Transverse colon (tissue), 4 donors: ENCODE results near the gene RLF. TPM values are rescaled to one million over a fixed set of nuclear protein-coding genes. Genes with fewer than 3 reads are reported as not detected.

Source experiments
- DNase-seq: peaks from one replicate; pipeline ENCODE4 v3.0.0-alpha.2; 2019
- H3K27ac ChIP-seq, 4 donors: fragments of 200-600 bp; sonication (generic); 2 replicates each; pipeline ENCODE4 v1.5.1; 2016 to 2018; ENCODE audit warnings: inconsistent platforms in 4 of 4
- H3K27me3 ChIP-seq: fragments of 200-600 bp; sonication (generic); 2 replicates; pipeline ENCODE4 v1.5.1; 2017; ENCODE audit warnings: inconsistent platforms
- H3K36me3 ChIP-seq, 4 donors: fragments of 200-600 bp; sonication (generic); 2 replicates each; pipeline ENCODE4 v1.5.1; 2017 to 2019; ENCODE audit warnings: inconsistent platforms in 4 of 4
- H3K4me1 ChIP-seq, 4 donors: fragments of 200-600 bp; sonication (generic); 2 replicates each; pipeline ENCODE4 v1.5.1; 2017 to 2020; ENCODE audit warnings: inconsistent platforms in 4 of 4
- H3K4me3 ChIP-seq, 4 donors: fragments of 200-600 bp; sonication (generic); 1 replicate in 1 of 4; 2 replicates in 3 of 4; pipeline versions ENCODE4 v1.5.1 to v1.6.1; 2017 to 2019; ENCODE audit warnings: inconsistent platforms in 4 of 4
- H3K9me3 ChIP-seq, 2 donors: fragments of 200-600 bp; sonication (generic); 2 replicates each; pipeline ENCODE4 v1.5.1; 2017 to 2019; ENCODE audit warnings: inconsistent platforms in 2 of 2
- CTCF ChIP-seq, 5 experiments: fragments of 200-600 bp in 3 of 5; fragments of 450-650 bp in 2 of 5; sonication (generic) in 3 of 5; IDR thresholded peaks; 1 replicate in 2 of 5; 2 replicates in 3 of 5; pipeline ENCODE4 v1.5.1; 2016 to 2017; ENCODE audit warnings: antibody characterized with exemption in 5 of 5, inconsistent platforms in 3 of 5, mild to moderate bottlenecking in 2 of 5, moderate library complexity in 1 of 5
- EP300 ChIP-seq: sonication (generic); formaldehyde crosslinking; IDR thresholded peaks from one replicate; pipeline ENCODE4 v1.6.1; 2017; ENCODE audit warnings: antibody characterized with exemption, low read depth
- POLR2A ChIP-seq: fragments of 450-650 bp; IDR thresholded peaks from one replicate; pipeline ENCODE4 v1.6.1; 2016; ENCODE audit warnings: antibody characterized with exemption, mild to moderate bottlenecking, moderate library complexity
- POLR2AphosphoS5 ChIP-seq, 3 donors: sonication (generic); formaldehyde crosslinking; IDR thresholded peaks; one replicate each; pipeline ENCODE4 v1.6.1; 2016; ENCODE audit warnings: antibody characterized with exemption in 3 of 3
- WGBS, 2 donors: methylation state at CpG; one replicate each; pipeline ENCODE4 v1.1.5; 2018; ENCODE audit warnings: low coverage in 1 of 2; 5-methylcytosine and 5-hydroxymethylcytosine counted together
- in situ Hi-C, 4 donors: fragments of 200-750 bp; cut with MboI; loops; one replicate each; pipeline versions ENCODE4 v1.15.0 to v1.15.1; 2017; ENCODE audit warnings: low sequenced_read_pairs in 3 of 4, low pct_ligation_motif_present in 1 of 4, low pct_unique_long_range_greater_than_20kb in 1 of 4
- intact Hi-C: fragments of 100-400 bp; cut with DNase I; formaldehyde crosslinking; loops from one replicate; pipeline ENCODE4 v1.15.1; 2023; ENCODE audit warnings: low total_unique reads
- total RNA-seq, 4 donors: library from RNA; depleted of rRNA; stranded (reverse); fragments of >200 nt; gene quantifications; one replicate each; pipeline ENCODE4 v1.1.0, GENCODE V29; 2016

Gene RLF
- total RNA-seq, 4 donors from 2014 or later = 11.2 to 18.3 (median 13.9) TPM

GRCh38 chr1:40241362-40241761 lies 80.2 kb downstream of the RLF start:
- Histone ChIP-seq H3K4me3 (no peak overlapping the region), H3K36me3 (peaks cover 0 to 20% (median 7%) of the 10 kb centered on the region in 4 donors), H3K27me3 (no peaks in the 10 kb centered on the region), H3K9me3 (no peaks in the 10 kb centered on the region), H3K27ac (no peak overlapping the region), H3K4me1 (peaks cover 0 to 6% (median 0%) of the 10 kb centered on the region in 4 donors)
- 70 to 75% methylated on average over 1 of the region's 1 CpG for WGBS, 2 donors
- DNase-seq = no peak
- in situ Hi-C loops = no loop called here
- TF ChIP-seq CTCF (IDR thresholded peaks at IDR 0.05) = no peak
- no peak for TF ChIP-seq EP300
- no peak for TF ChIP-seq POLR2AphosphoS5 (IDR thresholded peaks at IDR 0.05)
- no peak for TF ChIP-seq POLR2A
- intact Hi-C loops = no loop called here

- no peak overlapping the region for H3K27ac ChIP-seq
- no peaks in the 10 kb centered on the region for H3K9me3 ChIP-seq
- in situ Hi-C loops (no loop called here), intact Hi-C loops (no loop called here)
- TF ChIP-seq POLR2AphosphoS5 (IDR thresholded peaks at IDR 0.05) (no peak), CTCF (IDR thresholded peaks at IDR 0.05) (no peak), POLR2A (no peak), EP300 (no peak)
- no peak for DNase-seq
- no peaks in the 10 kb centered on the region for H3K36me3 ChIP-seq
- peaks cover 0 to 6% (median 0%) of the 10 kb centered on the region in 4 donors for H3K4me1 ChIP-seq
- WGBS, 2 donors = 57 to 60% methylated on average over 2 of the region's 2 CpGs
- H3K4me3 ChIP-seq = no peak overlapping the region
- no peaks in the 10 kb centered on the region for H3K27me3 ChIP-seq
Observed at GRCh38 chr1:40243351-40243750, 82.2 kb downstream of the RLF start.

GRCh38 chr1:40244138-40244744 lies 83.1 kb downstream of the RLF start:
- WGBS, 2 donors = 66 to 73% methylated on average over 4 of the region's 4 CpGs

GRCh38 chr1:40245686-40246085 lies 84.5 kb downstream of the RLF start:
- no peak overlapping the region for H3K27ac ChIP-seq
- DNase-seq = no peak
- no peaks in the 10 kb centered on the region for H3K36me3 ChIP-seq
- H3K27me3 ChIP-seq = no peaks in the 10 kb centered on the region
- TF ChIP-seq POLR2AphosphoS5 (IDR thresholded peaks at IDR 0.05) = no peak
- no peak for TF ChIP-seq POLR2A
- no peak for TF ChIP-seq EP300
- TF ChIP-seq CTCF (IDR thresholded peaks at IDR 0.05) = no peak
- in situ Hi-C loops = no loop called here
- H3K9me3 ChIP-seq = no peaks in the 10 kb centered on the region
- H3K4me1 ChIP-seq = peaks cover 0 to 6% (median 0%) of the 10 kb centered on the region in 4 donors
- intact Hi-C loops = no loop called here
- no peak overlapping the region for H3K4me3 ChIP-seq
- WGBS, 2 donors = 92 to 100% methylated on average over 3 of the region's 3 CpGs

More at GRCh38 chr1:40244138-40244744, 83.1 kb downstream of the RLF start:
- TF ChIP-seq CTCF (IDR thresholded peaks at IDR 0.05) (no peak), POLR2A (no peak), EP300 (no peak), POLR2AphosphoS5 (IDR thresholded peaks at IDR 0.05) (no peak)
- no peaks in the 10 kb centered on the region for H3K27me3 ChIP-seq
- intact Hi-C loops = no loop called here
- H3K27ac ChIP-seq = no peak overlapping the region
- no peaks in the 10 kb centered on the region for H3K36me3 ChIP-seq
- no peaks in the 10 kb centered on the region for H3K9me3 ChIP-seq
- DNase-seq = no peak
- peaks cover 0 to 6% (median 0%) of the 10 kb centered on the region in 4 donors for H3K4me1 ChIP-seq
- H3K4me3 ChIP-seq = no peak overlapping the region
- in situ Hi-C loops = no loop called here
